ENCODE measurements around the gene ITGB7. TPM values are rescaled to one million over a fixed set of nuclear protein-coding genes. Genes with fewer than 3 reads are reported as not detected.
A peak's percentile ranks its signal among the peaks of the same experiment; 100 is the strongest.

Gene ITGB7
- total RNA-seq (under 1 TPM; 0.61 to 0.79 TPM), polyA plus RNA-seq (ENCODE audit: insufficient read length in 2 of 2) (under 1 TPM; 0.62 to 0.70 TPM)
- long read RNA-seq, donor 1, partial matches to known transcripts: 21 of 21 reads
- long read RNA-seq, donor 1, other reads (novel, unspliced or antisense): 0 of 21 reads
- long read RNA-seq, donor 2: 0 reads
- long read RNA-seq, donor 3: 0 reads
- long read RNA-seq, donor 4: 0 reads

- H3K9me3 ChIP-seq (ENCODE audit: control insufficient read depth, insufficient read depth, low read length): no peaks in the 10 kb centered on the region
- 25% methylated on average over 3 of the region's 5 CpGs for WGBS (ENCODE audit: insufficient coverage)
- DNase-seq (ENCODE audit: low read depth in 4 of 6, low spot score in 6 of 6): no peak
- H3K27ac ChIP-seq (ENCODE audit: low read depth, low read length): no peak within 1 kb of the TSS
- H3K27me3 ChIP-seq (ENCODE audit: control insufficient read depth, insufficient read depth, low read length): no peaks in the 10 kb centered on the region
- H3K4me3 ChIP-seq (ENCODE audit: low read depth, low read length): no peak within 1 kb of the TSS
- no peaks in the 10 kb centered on the region for H3K4me1 ChIP-seq (ENCODE audit: control insufficient read depth, insufficient read depth, low read length)
- H3K36me3 ChIP-seq (ENCODE audit: control insufficient read depth, insufficient read depth, low read length): peaks cover 15% of the 10 kb centered on the region
Observed at GRCh38 chr12:53207042-53207441, at the start of gene ITGB7. ITGB7 (minus strand) TSS chr12:53207251; CDS start chr12:53200443, 6,808 bp downstream.

GRCh38 chr12:53255996-53256395 is 48.9 kb upstream of the ITGB7 start:
- Histone ChIP-seq H3K36me3 (ENCODE audit: control insufficient read depth, insufficient read depth, low read length) (peaks cover 35% of the 10 kb centered on the region), H3K27ac (ENCODE audit: low read depth, low read length) (no peak overlapping the region), H3K4me1 (ENCODE audit: control insufficient read depth, insufficient read depth, low read length) (peaks cover 32% of the 10 kb centered on the region), H3K27me3 (ENCODE audit: control insufficient read depth, insufficient read depth, low read length) (no peaks in the 10 kb centered on the region), H3K9me3 (ENCODE audit: control insufficient read depth, insufficient read depth, low read length) (no peaks in the 10 kb centered on the region), H3K4me3 (ENCODE audit: low read depth, low read length) (no peak overlapping the region)
- no CpG with 5 or more reads among the region's 3 CpGs for WGBS (ENCODE audit: insufficient coverage)
- DNase-seq (ENCODE audit: low read depth in 4 of 6, low spot score in 6 of 6): no peak

GRCh38 chr12:53254816-53255545 is 47.9 kb upstream of the ITGB7 start:
- no peaks in the 10 kb centered on the region for H3K27me3 ChIP-seq (ENCODE audit: control insufficient read depth, insufficient read depth, low read length)
- H3K4me3 ChIP-seq (ENCODE audit: low read depth, low read length): no peak overlapping the region
- no CpG with 5 or more reads among the region's 1 CpG for WGBS (ENCODE audit: insufficient coverage)
- peaks cover 35% of the 10 kb centered on the region for H3K36me3 ChIP-seq (ENCODE audit: control insufficient read depth, insufficient read depth, low read length)
- DNase-seq (ENCODE audit: low read depth in 4 of 6, low spot score in 6 of 6): no peak
- no peaks in the 10 kb centered on the region for H3K9me3 ChIP-seq (ENCODE audit: control insufficient read depth, insufficient read depth, low read length)
- H3K4me1 ChIP-seq (ENCODE audit: control insufficient read depth, insufficient read depth, low read length): peaks cover 34% of the 10 kb centered on the region
- H3K27ac ChIP-seq (ENCODE audit: low read depth, low read length): no peak overlapping the region

- DNase-seq (ENCODE audit: low read depth in 4 of 6, low spot score in 6 of 6): no peak
- Histone ChIP-seq H3K9me3 (ENCODE audit: control insufficient read depth, insufficient read depth, low read length) (no peaks in the 10 kb centered on the region), H3K4me3 (ENCODE audit: low read depth, low read length) (peak overlapping the region; percentile 83), H3K27me3 (ENCODE audit: control insufficient read depth, insufficient read depth, low read length) (no peaks in the 10 kb centered on the region), H3K27ac (ENCODE audit: low read depth, low read length) (no peak overlapping the region), H3K4me1 (ENCODE audit: control insufficient read depth, insufficient read depth, low read length) (peaks cover 34% of the 10 kb centered on the region), H3K36me3 (ENCODE audit: control insufficient read depth, insufficient read depth, low read length) (peaks cover 35% of the 10 kb centered on the region)
- WGBS (ENCODE audit: insufficient coverage): 95% methylated on average over 13 of the region's 13 CpGs
Observed at GRCh38 chr12:53253298-53253697, 46.2 kb upstream of the ITGB7 start.

- Histone ChIP-seq H3K9me3 (ENCODE audit: control insufficient read depth, insufficient read depth, low read length) (no peaks in the 10 kb centered on the region), H3K27me3 (ENCODE audit: control insufficient read depth, insufficient read depth, low read length) (no peaks in the 10 kb centered on the region), H3K4me3 (ENCODE audit: low read depth, low read length) (peak overlapping the region; percentile 83), H3K36me3 (ENCODE audit: control insufficient read depth, insufficient read depth, low read length) (peaks cover 35% of the 10 kb centered on the region), H3K4me1 (ENCODE audit: control insufficient read depth, insufficient read depth, low read length) (peaks cover 34% of the 10 kb centered on the region), H3K27ac (ENCODE audit: low read depth, low read length) (peak overlapping the region; percentile 64)
- no peak for DNase-seq (ENCODE audit: low read depth in 4 of 6, low spot score in 6 of 6)
- WGBS (ENCODE audit: insufficient coverage): 7% methylated on average over 11 of the region's 19 CpGs
Observed at GRCh38 chr12:53252349-53252916, 45.4 kb upstream of the ITGB7 start.

- Histone ChIP-seq H3K9me3 (ENCODE audit: control insufficient read depth, insufficient read depth, low read length) (no peaks in the 10 kb centered on the region), H3K4me3 (ENCODE audit: low read depth, low read length) (peak overlapping the region; percentile 83), H3K4me1 (ENCODE audit: control insufficient read depth, insufficient read depth, low read length) (peaks cover 34% of the 10 kb centered on the region), H3K36me3 (ENCODE audit: control insufficient read depth, insufficient read depth, low read length) (peaks cover 35% of the 10 kb centered on the region), H3K27me3 (ENCODE audit: control insufficient read depth, insufficient read depth, low read length) (no peaks in the 10 kb centered on the region), H3K27ac (ENCODE audit: low read depth, low read length) (peak overlapping the region; percentile 94)
- peak in 5 of 6 donors; percentile 59 to 93 (median 76) for DNase-seq (ENCODE audit: low read depth in 4 of 6, low spot score in 6 of 6)
- 1% methylated on average over 43 of the region's 51 CpGs for WGBS (ENCODE audit: insufficient coverage)
Observed at GRCh38 chr12:53251477-53252348, 44.7 kb upstream of the ITGB7 start.

- Histone ChIP-seq H3K9me3 (ENCODE audit: control insufficient read depth, insufficient read depth, low read length) (no peaks in the 10 kb centered on the region), H3K4me3 (ENCODE audit: low read depth, low read length) (no peak overlapping the region), H3K27ac (ENCODE audit: low read depth, low read length) (no peak overlapping the region), H3K36me3 (ENCODE audit: control insufficient read depth, insufficient read depth, low read length) (no peaks in the 10 kb centered on the region), H3K4me1 (ENCODE audit: control insufficient read depth, insufficient read depth, low read length) (no peaks in the 10 kb centered on the region), H3K27me3 (ENCODE audit: control insufficient read depth, insufficient read depth, low read length) (peaks cover 2% of the 10 kb centered on the region)
- WGBS (ENCODE audit: insufficient coverage): 57% methylated on average over 1 of the region's 3 CpGs
- DNase-seq (ENCODE audit: low read depth in 4 of 6, low spot score in 6 of 6): no peak
Observed at GRCh38 chr12:53245286-53245685, 38.2 kb upstream of the ITGB7 start.

GRCh38 chr12:53244337-53244736 is 37.3 kb upstream of the ITGB7 start:
- Histone ChIP-seq H3K27me3 (ENCODE audit: control insufficient read depth, insufficient read depth, low read length) (peaks cover 2% of the 10 kb centered on the region), H3K36me3 (ENCODE audit: control insufficient read depth, insufficient read depth, low read length) (no peaks in the 10 kb centered on the region), H3K4me1 (ENCODE audit: control insufficient read depth, insufficient read depth, low read length) (no peaks in the 10 kb centered on the region), H3K27ac (ENCODE audit: low read depth, low read length) (no peak overlapping the region), H3K4me3 (ENCODE audit: low read depth, low read length) (no peak overlapping the region), H3K9me3 (ENCODE audit: control insufficient read depth, insufficient read depth, low read length) (no peaks in the 10 kb centered on the region)
- WGBS (ENCODE audit: insufficient coverage): 22% methylated on average over 1 of the region's 1 CpG
- no peak for DNase-seq (ENCODE audit: low read depth in 4 of 6, low spot score in 6 of 6)

- H3K27ac ChIP-seq (ENCODE audit: low read depth, low read length): no peak overlapping the region
Observed at GRCh38 chr12:53241623-53242412, 34.8 kb upstream of the ITGB7 start.

More at GRCh38 chr12:53241623-53242412, 34.8 kb upstream of the ITGB7 start:
- Histone ChIP-seq H3K9me3 (ENCODE audit: control insufficient read depth, insufficient read depth, low read length) (no peaks in the 10 kb centered on the region), H3K4me3 (ENCODE audit: low read depth, low read length) (no peak overlapping the region), H3K4me1 (ENCODE audit: control insufficient read depth, insufficient read depth, low read length) (no peaks in the 10 kb centered on the region), H3K27me3 (ENCODE audit: control insufficient read depth, insufficient read depth, low read length) (peaks cover 2% of the 10 kb centered on the region), H3K36me3 (ENCODE audit: control insufficient read depth, insufficient read depth, low read length) (no peaks in the 10 kb centered on the region)
- WGBS (ENCODE audit: insufficient coverage): 57% methylated on average over 10 of the region's 11 CpGs
- DNase-seq (ENCODE audit: low read depth in 4 of 6, low spot score in 6 of 6): no peak

Measured in spinal cord (tissue), 10 donors.